ENCODE measurements around the gene RECK.

The RECK gene

GRCh38 chr9:35998333-35998732, 38.4 kb upstream of the RECK start:
- no peak overlapping the region for H3K4me3 ChIP-seq (ENCODE audit: low read depth, low read length)
- no peak for DNase-seq (ENCODE audit: low read depth)
- TF ChIP-seq CTCF (IDR thresholded peaks at IDR 0.05; ENCODE audit: control insufficient read depth, extremely low read depth, insufficient read depth): no peak

GRCh38 chr9:36005891-36006290, 30.8 kb upstream of the RECK start:
- no peak for TF ChIP-seq CTCF (IDR thresholded peaks at IDR 0.05; ENCODE audit: control insufficient read depth, extremely low read depth, insufficient read depth)
- H3K4me3 ChIP-seq (ENCODE audit: low read depth, low read length): no peak overlapping the region
- DNase-seq (ENCODE audit: low read depth): no peak

GRCh38 chr9:36006549-36007315, 30.0 kb upstream of the RECK start:
- DNase-seq (ENCODE audit: low read depth): no peak
- TF ChIP-seq CTCF (IDR thresholded peaks at IDR 0.05; ENCODE audit: control insufficient read depth, extremely low read depth, insufficient read depth): no peak
- H3K4me3 ChIP-seq (ENCODE audit: low read depth, low read length): no peak overlapping the region

GRCh38 chr9:36007316-36007708, 29.4 kb upstream of the RECK start:
- no peak for DNase-seq (ENCODE audit: low read depth)
- no peak for TF ChIP-seq CTCF (IDR thresholded peaks at IDR 0.05; ENCODE audit: control insufficient read depth, extremely low read depth, insufficient read depth)
- H3K4me3 ChIP-seq (ENCODE audit: low read depth, low read length): no peak overlapping the region

GRCh38 chr9:36007852-36008251, 28.9 kb upstream of the RECK start:
- no peak for DNase-seq (ENCODE audit: low read depth)
- no peak overlapping the region for H3K4me3 ChIP-seq (ENCODE audit: low read depth, low read length)
- no peak for TF ChIP-seq CTCF (IDR thresholded peaks at IDR 0.05; ENCODE audit: control insufficient read depth, extremely low read depth, insufficient read depth)

- DNase-seq (ENCODE audit: low read depth): peak; percentile 27
- TF ChIP-seq CTCF (IDR thresholded peaks at IDR 0.05; ENCODE audit: control insufficient read depth, extremely low read depth, insufficient read depth): peak; percentile 99
- no peak overlapping the region for H3K4me3 ChIP-seq (ENCODE audit: low read depth, low read length)
These were observed 27.9 kb upstream of the RECK start for GRCh38 chr9:36008774-36009300.

GRCh38 chr9:36011379-36011778, 25.3 kb upstream of the RECK start:
- no peak overlapping the region for H3K4me3 ChIP-seq (ENCODE audit: low read depth, low read length)
- no peak for TF ChIP-seq CTCF (IDR thresholded peaks at IDR 0.05; ENCODE audit: control insufficient read depth, extremely low read depth, insufficient read depth)
- no peak for DNase-seq (ENCODE audit: low read depth)

Measured in LNCaP clone FGC (cell line).